ENCODE data around the gene DNAJA1. TPM values are rescaled to one million over a fixed set of nuclear protein-coding genes. Genes with fewer than 3 reads are reported as not detected.
A peak's percentile ranks its signal among the peaks of the same experiment; 100 is the strongest.

Gene DNAJA1
- total RNA-seq, 2 donors from 2014 or later: 71.8 to 83.1 TPM

GRCh38 chr9:33024126-33024965 is 727 bp upstream of the DNAJA1 start:
- DNase-seq (ENCODE audit: low spot score): no peak
- intact Hi-C loops (cut with DNase I): no loop called here

GRCh38 chr9:33025572-33026342 is 684 bp downstream of the DNAJA1 start:
- intact Hi-C loops (cut with DNase I): no loop called here
- DNase-seq (ENCODE audit: low spot score): peak; percentile 85

- intact Hi-C loops (cut with DNase I): no loop called here
- DNase-seq (ENCODE audit: low spot score): no peak
These were observed 4.2 kb downstream of the DNAJA1 start for GRCh38 chr9:33029231-33029786.

GRCh38 chr9:33030285-33030684 is 5.2 kb downstream of the DNAJA1 start:
- no peak for DNase-seq (ENCODE audit: low spot score)
- intact Hi-C loops (cut with DNase I): no loop called here

GRCh38 chr9:33032292-33032691 is 7.2 kb downstream of the DNAJA1 start:
- DNase-seq (ENCODE audit: low spot score): no peak
- intact Hi-C loops (cut with DNase I): no loop called here

GRCh38 chr9:33032865-33033264 is 7.8 kb downstream of the DNAJA1 start:
- intact Hi-C loops (cut with DNase I): no loop called here
- no peak for DNase-seq (ENCODE audit: low spot score)

- peak; percentile 75 for DNase-seq (ENCODE audit: low spot score)
- intact Hi-C loops (cut with DNase I): no loop called here
These were observed 15.8 kb downstream of the DNAJA1 start for GRCh38 chr9:33040792-33041431.

- intact Hi-C loops (cut with DNase I): no loop called here
These were observed 16.5 kb downstream of the DNAJA1 start for GRCh38 chr9:33041432-33042188.

GRCh38 chr9:33042473-33042872 is 17.4 kb downstream of the DNAJA1 start:
- intact Hi-C loops (cut with DNase I): no loop called here
- DNase-seq (ENCODE audit: low spot score): no peak

More at GRCh38 chr9:33041432-33042188, 16.5 kb downstream of the DNAJA1 start:
- DNase-seq (ENCODE audit: low spot score): no peak

- intact Hi-C loops (cut with DNase I): no loop called here
- no peak for DNase-seq (ENCODE audit: low spot score)
These were observed 18.6 kb downstream of the DNAJA1 start for GRCh38 chr9:33043671-33044070.

- intact Hi-C loops (cut with DNase I): no loop called here
- peak; percentile 97 for DNase-seq (ENCODE audit: low spot score)
These were observed 19.1 kb downstream of the DNAJA1 start for GRCh38 chr9:33044162-33044673.

- DNase-seq (ENCODE audit: low spot score): no peak
- intact Hi-C loops (cut with DNase I): no loop called here
These were observed 19.7 kb downstream of the DNAJA1 start for GRCh38 chr9:33044677-33045282.

GRCh38 chr9:33046061-33046460 is 21.0 kb downstream of the DNAJA1 start:
- intact Hi-C loops (cut with DNase I): no loop called here
- no peak for DNase-seq (ENCODE audit: low spot score)

- intact Hi-C loops (cut with DNase I): no loop called here
- DNase-seq (ENCODE audit: low spot score): no peak
These were observed 23.0 kb downstream of the DNAJA1 start for GRCh38 chr9:33048054-33048465.

GRCh38 chr9:33049680-33050361 is 24.7 kb downstream of the DNAJA1 start:
- intact Hi-C loops (cut with DNase I): no loop called here
- DNase-seq (ENCODE audit: low spot score): no peak

GRCh38 chr9:33051144-33051543 is 26.1 kb downstream of the DNAJA1 start:
- intact Hi-C loops (cut with DNase I): no loop called here
- no peak for DNase-seq (ENCODE audit: low spot score)

- no peak for DNase-seq (ENCODE audit: low spot score)
- intact Hi-C loops (cut with DNase I): no loop called here
These were observed 40.3 kb downstream of the DNAJA1 start for GRCh38 chr9:33065157-33066076.
